ENCODE results near the gene TXNDC17.

DNA sequence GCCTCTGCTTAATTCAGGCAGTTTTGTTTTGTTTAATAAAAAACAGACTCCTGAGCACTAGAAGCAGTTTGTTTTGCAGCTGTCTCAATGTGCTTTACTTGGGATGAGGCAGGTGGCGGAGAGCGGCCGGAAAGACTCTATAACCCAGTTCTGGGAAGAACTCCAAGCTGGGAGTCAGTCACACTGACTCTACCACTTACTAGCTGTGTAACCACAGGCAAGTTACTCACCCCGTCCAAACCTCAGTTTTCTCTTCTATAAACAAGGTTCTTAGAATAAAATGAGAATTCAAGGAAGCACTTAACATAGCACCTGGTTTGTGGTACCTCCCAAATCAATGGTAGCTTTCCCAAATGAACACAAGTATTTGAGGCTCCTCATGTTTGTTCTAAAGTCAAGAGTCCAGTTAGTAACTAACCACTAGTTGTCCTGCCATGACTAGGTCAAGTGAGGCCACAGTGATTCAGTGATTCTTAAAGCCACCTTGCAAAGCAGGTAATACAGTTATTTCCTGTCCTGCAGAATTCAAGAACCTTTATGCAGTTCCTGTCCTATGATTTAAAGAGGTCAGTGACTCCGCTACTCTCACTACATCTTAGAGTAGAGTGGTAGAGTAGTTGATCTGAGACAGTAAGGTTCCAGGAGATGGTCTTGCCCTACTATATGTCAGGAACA is 2.7 kb downstream of the TXNDC17 start:
- no peak for TF ChIP-seq NFRKB (IDR thresholded peaks at IDR 0.05)
- TF ChIP-seq, protein P1, sequence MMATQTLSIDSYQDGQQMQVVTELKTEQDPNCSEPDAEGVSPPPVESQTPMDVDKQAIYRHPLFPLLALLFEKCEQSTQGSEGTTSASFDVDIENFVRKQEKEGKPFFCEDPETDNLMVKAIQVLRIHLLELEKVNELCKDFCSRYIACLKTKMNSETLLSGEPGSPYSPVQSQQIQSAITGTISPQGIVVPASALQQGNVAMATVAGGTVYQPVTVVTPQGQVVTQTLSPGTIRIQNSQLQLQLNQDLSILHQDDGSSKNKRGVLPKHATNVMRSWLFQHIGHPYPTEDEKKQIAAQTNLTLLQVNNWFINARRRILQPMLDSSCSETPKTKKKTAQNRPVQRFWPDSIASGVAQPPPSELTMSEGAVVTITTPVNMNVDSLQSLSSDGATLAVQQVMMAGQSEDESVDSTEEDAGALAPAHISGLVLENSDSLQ (IDR thresholded peaks at IDR 0.05): no peak
- no peak for TF ChIP-seq FOXM1 (IDR thresholded peaks at IDR 0.05; ENCODE audit: borderline replicate concordance)
- no peak for TF ChIP-seq TARDBP (IDR thresholded peaks at IDR 0.05)
- no peak for TF ChIP-seq SP1 (IDR thresholded peaks at IDR 0.05)
- TF ChIP-seq BHLHE40 (IDR thresholded peaks at IDR 0.05; ENCODE audit: borderline replicate concordance): no peak
- TF ChIP-seq ZNF384 (IDR thresholded peaks at IDR 0.05): no peak
- TF ChIP-seq ELF4 (IDR thresholded peaks at IDR 0.05): no peak
- TF ChIP-seq L3MBTL2 (conservative IDR thresholded peaks at IDR 0.05): no peak
- TF ChIP-seq LEF1 (IDR thresholded peaks at IDR 0.05; ENCODE audit: borderline replicate concordance): no peak
- no peak for TF ChIP-seq FOXK2 (IDR thresholded peaks at IDR 0.05)
- TF ChIP-seq HDGF (IDR thresholded peaks at IDR 0.05; ENCODE audit: borderline replicate concordance): no peak
- TF ChIP-seq CTBP1 (IDR thresholded peaks at IDR 0.05; ENCODE audit: borderline replicate concordance): no peak
